Stomach (tissue), 4 donors: ENCODE measurements around the gene KCNA5.

Source experiments
- POLR2A ChIP-seq, 4 donors: fragments of 450-650 bp; IDR thresholded peaks; one replicate each; pipeline ENCODE4 v1.6.1; 2016; ENCODE audit warnings: antibody characterized with exemption in 4 of 4, control low read depth in 2 of 4, mild to moderate bottlenecking in 1 of 4, moderate library complexity in 1 of 4
- TF ChIP-seq, protein P1 (sequence below), 7 experiments: fragments of 450-650 bp in 4 of 7; fragments of 200-600 bp in 3 of 7; sonication (generic) in 3 of 7; IDR thresholded peaks; one replicate each; pipeline ENCODE4 v1.5.1; 2016 to 2019; ENCODE audit warnings: antibody characterized with exemption in 7 of 7, control low read depth in 2 of 7, mild to moderate bottlenecking in 1 of 7

DNA sequence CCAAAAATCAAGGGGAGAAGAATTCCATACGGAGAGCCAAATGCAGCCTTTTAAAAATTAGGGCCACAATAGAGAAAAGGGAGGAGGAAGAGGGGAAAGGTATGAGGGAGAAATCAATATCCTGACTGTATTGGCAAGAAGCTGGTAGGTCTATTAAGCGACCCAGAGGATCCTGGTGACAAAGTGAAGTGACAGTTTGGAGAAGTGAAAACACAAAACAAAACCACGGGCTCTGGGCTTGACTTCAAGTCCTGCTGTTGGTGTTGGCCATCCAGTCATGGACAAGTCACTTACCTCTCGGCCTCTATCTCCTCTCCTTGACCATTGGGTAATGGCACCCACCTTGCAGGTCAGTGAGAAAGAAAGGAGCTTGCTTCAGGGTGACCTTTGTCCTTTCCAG lies 47.0 kb upstream of the KCNA5 start:
- TF ChIP-seq, protein P1, sequence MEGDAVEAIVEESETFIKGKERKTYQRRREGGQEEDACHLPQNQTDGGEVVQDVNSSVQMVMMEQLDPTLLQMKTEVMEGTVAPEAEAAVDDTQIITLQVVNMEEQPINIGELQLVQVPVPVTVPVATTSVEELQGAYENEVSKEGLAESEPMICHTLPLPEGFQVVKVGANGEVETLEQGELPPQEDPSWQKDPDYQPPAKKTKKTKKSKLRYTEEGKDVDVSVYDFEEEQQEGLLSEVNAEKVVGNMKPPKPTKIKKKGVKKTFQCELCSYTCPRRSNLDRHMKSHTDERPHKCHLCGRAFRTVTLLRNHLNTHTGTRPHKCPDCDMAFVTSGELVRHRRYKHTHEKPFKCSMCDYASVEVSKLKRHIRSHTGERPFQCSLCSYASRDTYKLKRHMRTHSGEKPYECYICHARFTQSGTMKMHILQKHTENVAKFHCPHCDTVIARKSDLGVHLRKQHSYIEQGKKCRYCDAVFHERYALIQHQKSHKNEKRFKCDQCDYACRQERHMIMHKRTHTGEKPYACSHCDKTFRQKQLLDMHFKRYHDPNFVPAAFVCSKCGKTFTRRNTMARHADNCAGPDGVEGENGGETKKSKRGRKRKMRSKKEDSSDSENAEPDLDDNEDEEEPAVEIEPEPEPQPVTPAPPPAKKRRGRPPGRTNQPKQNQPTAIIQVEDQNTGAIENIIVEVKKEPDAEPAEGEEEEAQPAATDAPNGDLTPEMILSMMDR (IDR thresholded peaks at IDR 0.05), result no peak
- TF ChIP-seq POLR2A (IDR thresholded peaks at IDR 0.05), result no peak
